DMS53 (cell line): Measurements from ENCODE around the gene UBA1.
"Not testable (repeated sequence)": the region's sequence is repeated elsewhere in the genome, so short reads cannot be mapped to it uniquely, and the experiment has no call there.

ENCODE experiments used
- DNase-seq: peaks from one replicate; lab custom pipeline; 2025; lab: John Stamatoyannopoulos, UW

UBA1 gene

GRCh38 chrX:47229427-47229826, 35.8 kb downstream of the UBA1 start:
- DNase-seq = no peak

DNA sequence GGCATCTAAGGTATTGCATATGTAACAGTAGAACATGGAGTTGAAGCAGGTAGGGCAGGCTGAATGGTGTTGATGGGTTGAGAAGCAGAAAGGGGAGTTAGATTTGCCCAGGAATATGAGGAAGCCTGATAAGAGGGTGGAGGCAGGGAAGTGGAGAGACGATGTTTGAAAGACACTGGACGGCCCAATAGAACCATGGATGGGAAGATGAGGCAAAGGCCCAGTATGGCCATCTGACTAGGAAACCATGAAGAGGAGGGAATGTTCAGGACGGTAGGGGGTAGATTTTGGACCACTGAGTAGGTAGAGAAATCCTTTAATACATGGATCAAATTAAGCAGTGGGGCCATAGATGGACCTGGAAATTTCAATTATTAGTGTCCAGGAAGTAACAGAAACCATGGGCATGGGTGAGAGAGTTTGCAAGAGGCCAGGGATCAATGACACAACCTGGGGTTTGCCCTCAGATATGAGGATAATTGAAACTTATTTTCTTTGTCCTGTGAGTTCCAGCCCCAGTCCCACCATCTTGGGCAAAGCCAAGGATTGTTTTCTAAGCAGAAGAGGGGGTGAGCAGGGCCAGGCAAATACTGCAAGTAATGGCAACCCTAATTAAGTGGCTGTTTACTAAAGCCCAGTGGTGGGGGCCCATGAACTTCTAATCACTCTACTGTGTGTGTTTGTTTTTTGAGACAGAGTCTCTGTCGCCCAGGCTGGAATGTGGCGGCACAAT, 36.7 kb downstream of the UBA1 start:
- DNase-seq = no peak

DNA sequence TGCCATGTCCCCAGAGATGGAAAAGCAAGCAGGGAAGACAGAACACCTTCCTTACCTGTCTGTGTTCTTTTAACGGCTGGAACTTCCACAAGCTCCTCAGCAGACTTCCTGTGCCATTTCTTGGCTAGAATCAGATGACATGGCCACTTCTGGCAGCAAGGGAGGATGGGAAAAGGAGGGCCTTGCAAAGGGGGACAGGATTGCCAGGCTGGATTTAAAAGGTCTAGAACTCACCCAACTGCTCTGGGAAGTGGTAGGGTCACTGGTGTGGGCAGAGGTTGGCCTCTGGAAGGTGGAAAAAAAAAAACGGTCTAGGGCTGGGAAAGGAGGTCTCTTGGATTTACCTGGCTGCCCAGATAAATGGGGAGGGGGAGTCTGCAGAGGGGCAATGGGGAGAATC, 37.5 kb downstream of the UBA1 start:
- DNase-seq = peak; percentile 17

GRCh38 chrX:47232197-47232802, 38.7 kb downstream of the UBA1 start:
- DNase-seq = peak; percentile 48

- peak; percentile 80 for DNase-seq
Measured at GRCh38 chrX:47232803-47233332, 39.2 kb downstream of the UBA1 start, which contains the start of gene USP11. TSS of gene USP11 (plus strand) at chrX:47233009. CDS start at chrX:47233044, 35 bp downstream.

DNA sequence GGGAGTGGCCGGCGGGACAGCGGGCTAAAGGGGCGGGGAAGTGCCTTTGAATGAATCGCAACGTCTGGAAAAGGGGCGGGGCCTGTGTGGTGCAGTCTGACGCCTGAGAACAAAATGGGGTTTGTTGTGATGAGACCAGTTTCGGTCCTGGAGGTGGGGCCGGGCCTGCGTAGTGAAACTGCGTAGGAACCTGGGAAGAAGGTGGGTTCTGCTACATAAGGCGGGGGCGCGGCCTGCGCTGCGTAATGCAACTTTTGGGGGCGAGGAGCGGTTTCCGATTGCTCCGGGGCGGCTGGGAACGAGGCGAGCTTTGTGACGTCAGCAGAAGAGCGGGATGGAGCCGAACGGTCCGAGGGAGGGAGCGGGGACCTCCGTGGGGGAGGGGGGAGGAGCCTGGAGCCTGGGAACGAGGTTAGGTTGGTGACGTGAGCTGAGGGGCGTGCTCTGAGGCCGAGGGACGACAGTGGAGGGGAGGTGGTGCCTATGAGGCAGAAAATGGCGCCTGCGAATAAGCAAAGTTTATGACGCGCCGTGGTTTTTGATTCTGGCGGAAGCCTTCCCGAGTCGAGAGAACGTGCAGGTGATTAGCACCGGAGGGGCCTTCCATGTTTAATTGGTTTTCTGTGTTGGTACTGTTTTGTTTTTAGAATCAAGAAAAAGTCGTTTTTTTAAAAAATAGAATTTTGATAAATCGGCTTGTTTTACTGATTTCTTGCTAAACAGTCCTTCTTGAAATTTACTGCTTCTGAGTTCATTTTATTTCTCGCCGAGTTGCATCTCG, 39.9 kb downstream of the UBA1 start:
- peak; percentile 99 for DNase-seq

- no peak for DNase-seq
Measured at GRCh38 chrX:47234583-47234982, 41.0 kb downstream of the UBA1 start.

DNA sequence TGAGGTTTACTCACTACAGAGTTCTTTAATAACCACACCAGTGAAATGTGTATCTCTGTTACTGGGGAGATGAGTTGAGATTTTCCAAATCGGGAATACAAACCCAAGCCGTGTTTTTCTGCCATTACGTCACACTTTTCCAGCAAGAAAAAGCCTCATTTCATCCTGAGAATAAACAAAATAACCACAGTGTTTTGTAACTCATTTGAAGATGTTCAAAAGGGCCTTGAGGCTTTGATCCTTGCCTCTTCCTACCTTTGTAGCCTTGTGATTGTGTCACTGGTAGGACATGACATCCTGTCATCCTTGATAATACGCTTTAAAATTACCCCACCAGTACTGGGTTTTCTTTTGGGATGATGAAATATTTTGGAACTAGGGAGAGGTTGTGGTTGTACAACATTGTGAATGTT, 42.1 kb downstream of the UBA1 start:
- no peak for DNase-seq

GRCh38 chrX:47239199-47239598, 45.6 kb downstream of the UBA1 start:
- DNase-seq = no peak

DNA sequence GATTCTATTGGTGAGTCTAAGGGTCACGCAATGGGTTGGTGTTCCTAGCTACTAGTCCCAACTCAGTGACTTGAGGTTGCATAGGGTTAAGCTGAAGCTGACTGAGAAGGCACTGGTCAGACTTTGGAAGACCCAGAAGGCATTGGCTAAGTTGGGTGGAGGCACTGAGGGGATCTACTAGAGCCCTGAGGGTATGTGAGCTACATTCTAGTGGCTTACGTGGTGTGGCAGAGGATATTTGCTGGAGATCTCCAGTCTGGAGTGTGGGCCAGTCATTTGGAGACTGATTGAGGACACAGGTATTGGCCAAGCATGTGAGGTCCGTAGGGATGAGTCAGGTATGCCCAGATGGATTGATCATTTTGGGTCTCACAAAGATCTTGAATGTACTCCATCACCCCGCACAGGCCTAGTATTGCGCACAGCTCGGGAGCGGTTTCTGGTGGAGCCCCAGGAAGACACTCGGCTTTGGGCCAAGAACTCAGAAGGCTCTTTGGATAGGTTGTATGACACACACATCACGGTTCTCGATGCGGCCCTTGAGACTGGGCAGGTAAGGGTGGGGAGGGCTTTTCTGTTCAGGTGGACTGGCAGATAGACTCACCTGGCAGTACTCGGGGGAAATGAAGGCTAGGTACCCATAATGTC, 46.4 kb downstream of the UBA1 start:
- DNase-seq = no peak

- DNase-seq = no peak
Measured at GRCh38 chrX:47240619-47241018, 47.0 kb downstream of the UBA1 start.

DNA sequence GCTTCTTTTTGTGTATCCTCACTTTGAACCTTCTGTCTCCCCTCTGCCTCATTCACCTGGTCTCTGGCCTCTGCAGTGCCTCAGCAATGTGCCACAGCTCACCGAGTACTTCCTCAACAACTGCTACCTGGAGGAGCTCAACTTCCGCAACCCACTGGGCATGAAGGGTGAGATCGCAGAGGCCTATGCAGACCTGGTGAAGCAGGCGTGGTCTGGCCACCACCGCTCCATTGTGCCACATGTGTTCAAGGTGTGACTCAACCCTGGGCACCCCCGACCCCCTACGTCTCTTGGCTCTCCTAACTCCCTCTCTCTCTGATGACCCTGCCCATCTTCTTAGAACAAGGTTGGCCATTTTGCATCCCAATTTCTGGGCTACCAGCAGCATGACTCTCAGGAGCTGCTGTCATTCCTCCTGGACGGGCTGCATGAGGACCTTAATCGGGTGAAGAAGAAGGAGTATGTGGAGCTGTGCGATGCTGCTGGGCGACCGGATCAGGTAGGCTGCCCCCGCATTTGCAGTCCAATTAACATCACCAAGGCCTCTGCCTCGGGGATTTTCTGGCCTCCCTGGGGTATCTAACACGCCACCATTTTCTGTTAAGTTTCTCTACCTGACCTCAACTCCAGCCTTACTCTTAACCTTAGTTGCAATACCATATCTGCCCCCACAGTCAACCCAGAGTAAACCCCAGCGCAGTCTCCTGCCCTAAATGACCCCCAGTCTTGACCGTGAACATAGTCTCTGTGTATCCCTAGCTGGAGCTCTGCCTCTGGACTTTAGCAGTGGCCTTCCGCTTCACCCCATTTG, 47.8 kb downstream of the UBA1 start:
- DNase-seq = no peak

DNA sequence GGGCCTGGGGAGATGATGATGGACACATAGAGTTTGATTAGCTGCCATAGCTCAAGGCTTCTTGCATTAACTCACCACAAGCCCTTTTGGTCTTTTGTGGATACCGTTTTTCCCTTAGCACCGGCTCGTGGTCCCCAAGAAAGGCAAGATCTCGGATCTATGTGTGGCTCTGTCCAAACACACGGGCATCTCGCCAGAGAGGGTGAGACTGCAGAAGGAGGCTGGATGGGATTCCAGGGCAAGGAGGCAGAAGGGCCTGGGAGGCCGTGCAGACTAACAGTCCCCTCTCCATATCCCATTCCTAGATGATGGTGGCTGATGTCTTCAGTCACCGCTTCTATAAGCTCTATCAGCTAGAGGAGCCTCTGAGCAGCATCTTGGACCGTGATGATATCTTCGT, 48.7 kb downstream of the UBA1 start:
- no peak for DNase-seq

DNA sequence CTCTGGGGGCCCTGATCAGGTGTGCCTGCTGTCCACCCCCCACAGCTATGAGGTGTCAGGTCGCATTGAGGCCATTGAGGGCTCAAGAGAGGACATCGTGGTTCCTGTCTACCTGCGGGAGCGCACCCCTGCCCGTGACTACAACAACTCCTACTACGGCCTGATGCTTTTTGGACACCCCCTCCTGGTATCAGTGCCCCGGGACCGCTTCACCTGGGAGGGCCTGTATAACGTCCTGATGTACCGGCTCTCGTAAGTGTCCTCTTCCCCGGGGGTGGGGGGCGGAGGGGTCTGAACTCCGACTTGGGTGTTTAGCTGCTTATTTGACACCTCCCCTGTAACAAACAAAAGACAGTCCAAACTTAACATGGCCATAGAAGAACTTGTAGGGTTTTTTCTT, 49.7 kb downstream of the UBA1 start:
- no peak for DNase-seq

DNA sequence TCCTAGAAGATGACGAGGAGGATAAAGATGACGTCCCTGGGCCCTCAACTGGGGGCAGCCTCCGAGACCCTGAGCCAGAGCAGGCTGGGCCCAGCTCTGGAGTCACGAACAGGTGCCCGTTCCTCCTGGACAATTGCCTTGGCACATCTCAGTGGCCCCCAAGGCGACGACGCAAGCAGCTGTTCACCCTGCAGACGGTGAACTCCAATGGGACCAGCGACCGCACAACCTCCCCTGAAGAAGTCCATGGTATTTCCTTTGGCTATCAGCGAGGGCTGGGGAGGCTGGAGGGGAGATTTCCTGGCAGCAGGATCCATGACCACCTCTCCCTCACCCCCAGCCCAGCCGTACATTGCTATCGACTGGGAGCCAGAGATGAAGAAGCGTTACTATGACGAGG, 51.0 kb downstream of the UBA1 start:
- DNase-seq = no peak

GRCh38 chrX:47245156-47245555, 51.5 kb downstream of the UBA1 start:
- no peak for DNase-seq

DNA sequence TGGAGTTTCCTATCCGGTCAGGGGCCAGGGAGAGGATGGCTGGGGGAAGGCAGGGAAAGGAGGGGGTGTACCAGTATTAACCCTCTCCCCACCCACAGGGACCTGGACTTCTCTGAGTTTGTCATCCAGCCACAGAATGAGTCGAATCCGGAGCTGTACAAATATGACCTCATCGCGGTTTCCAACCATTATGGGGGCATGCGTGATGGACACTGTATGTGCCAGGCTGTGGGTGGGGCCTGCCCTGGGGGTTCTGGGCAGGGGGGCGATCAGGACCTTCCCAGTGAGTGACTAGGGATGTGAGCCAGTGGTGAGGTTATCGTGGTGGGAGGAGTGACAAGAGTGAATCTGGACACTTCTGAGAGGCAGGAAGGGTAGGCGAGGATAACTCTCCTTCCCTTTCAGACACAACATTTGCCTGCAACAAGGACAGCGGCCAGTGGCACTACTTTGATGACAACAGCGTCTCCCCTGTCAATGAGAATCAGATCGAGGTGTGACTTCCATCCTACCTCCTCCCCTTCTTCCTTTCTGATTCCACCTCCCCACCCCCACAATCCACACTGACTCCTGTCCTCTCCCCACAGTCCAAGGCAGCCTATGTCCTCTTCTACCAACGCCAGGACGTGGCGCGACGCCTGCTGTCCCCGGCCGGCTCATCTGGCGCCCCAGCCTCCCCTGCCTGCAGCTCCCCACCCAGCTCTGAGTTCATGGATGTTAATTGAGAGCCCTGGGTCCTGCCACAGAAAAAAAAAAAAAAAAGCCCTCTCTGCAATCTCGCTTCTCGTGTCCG, 53.8 kb downstream of the UBA1 start:
- no peak for DNase-seq

GRCh38 chrX:47247999-47248320, 54.3 kb downstream of the UBA1 start:
- no peak for DNase-seq

DNA sequence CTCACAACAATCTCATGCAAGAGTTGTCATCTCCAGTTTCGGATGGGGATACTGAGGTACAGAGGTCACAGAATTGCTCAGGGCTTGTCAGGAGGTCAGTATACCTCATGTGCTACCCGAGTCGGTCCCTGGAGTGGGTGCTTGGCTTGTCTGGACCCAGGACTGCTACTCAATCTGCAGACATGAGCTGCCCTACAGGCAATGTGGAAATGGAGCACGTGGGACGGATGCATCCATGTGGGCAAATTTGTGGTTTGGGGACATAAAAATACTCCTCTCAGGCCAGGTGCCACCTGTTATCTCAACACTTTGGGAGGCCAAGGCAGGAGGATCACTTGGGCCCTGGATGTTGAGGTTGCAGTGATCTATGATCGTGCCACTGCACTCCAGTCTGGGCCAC, 54.9 kb downstream of the UBA1 start:
- no peak for DNase-seq

DNA sequence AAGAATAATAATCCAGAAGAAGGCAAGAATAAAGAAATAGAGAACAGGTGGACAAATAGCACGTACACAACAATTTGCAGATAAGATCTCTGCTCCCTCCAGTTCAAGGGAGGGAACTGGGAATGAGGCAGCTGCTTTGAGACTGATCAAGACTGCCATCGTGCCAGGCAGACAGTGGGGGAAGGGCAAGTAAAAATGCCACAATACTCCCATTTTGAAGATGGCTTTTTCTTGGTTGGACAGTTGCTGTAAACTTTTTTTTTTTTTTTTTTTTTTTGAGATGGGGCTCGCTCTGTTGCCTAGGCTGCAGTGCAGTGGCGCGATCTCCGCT, 56.4 kb downstream of the UBA1 start:
- DNase-seq = no peak

- DNase-seq = not testable (repeated sequence)
Measured at GRCh38 chrX:47257620-47258019, 64.0 kb downstream of the UBA1 start.
